ENCODE results near the gene TIPIN. TPM values are rescaled to one million over a fixed set of nuclear protein-coding genes. Genes with fewer than 3 reads are reported as not detected.

TIPIN gene
- total and polyA plus RNA-seq, 2 of the 8 experiments (the other 6 are each of a cell fraction or from before 2014, with no cell fraction given), result 8.5 to 24.7 TPM

DNA sequence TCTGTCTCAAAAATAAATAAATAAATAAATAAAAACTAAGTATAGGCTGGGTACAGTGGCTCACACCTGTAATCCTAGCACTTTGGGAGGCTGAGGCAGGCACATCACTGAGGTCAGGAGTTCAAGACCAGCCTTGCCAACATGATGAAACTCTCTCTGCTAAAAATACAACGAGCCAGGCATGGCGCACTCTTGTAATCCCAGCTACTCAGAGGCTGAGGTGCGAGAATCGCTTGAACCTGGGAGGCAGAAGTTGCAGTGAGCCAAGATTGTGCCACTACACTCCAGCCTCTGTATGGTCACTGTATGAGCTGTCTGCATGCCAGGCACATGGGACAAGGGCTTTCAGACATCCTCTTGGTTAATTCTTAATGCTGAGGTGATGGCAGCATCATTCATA, 28.7 kb downstream of the TIPIN start:
- Histone ChIP-seq H3K4ac (replicated peaks; ENCODE audit: insufficient read length, low read depth, low read length) (no peak overlapping the region), H2AFZ (ENCODE audit: low read length) (no peak overlapping the region), H3K23ac (ENCODE audit: insufficient read length) (no peak overlapping the region), H2BK5ac (ENCODE audit: low read depth, low read length) (no peak overlapping the region), H3K27me3 (replicated peaks in 1 of 4; ENCODE audit: control insufficient read depth in 3 of 4, extremely low read depth in 1 of 4, insufficient read depth in 3 of 4, low read length in 3 of 4) (no peaks in the 10 kb centered on the region), H2BK12ac (ENCODE audit: low read depth, low read length) (no peak overlapping the region), H4K5ac (ENCODE audit: insufficient read length, low read depth, low read length) (no peak overlapping the region), H3K36me3 (ENCODE audit: control insufficient read depth in 2 of 4, insufficient read depth in 4 of 4, low read length in 3 of 4) (peaks cover 7 to 64% (median 22%) of the 10 kb centered on the region in 4 experiments; a peak in 6 of 8 replicates), H3K79me2 (ENCODE audit: control insufficient read depth in 1 of 2, insufficient read depth in 2 of 2, low read length in 2 of 2) (no peaks in the 10 kb centered on the region), H3K9me3 (ENCODE audit: insufficient read depth in 2 of 2, low read depth in 1 of 2, low read length in 1 of 2) (no peaks in the 10 kb centered on the region), H3K27ac (ENCODE audit: low read depth, low read length) (no peak overlapping the region), H3K4me2 (ENCODE audit: insufficient read depth in 1 of 2, low read depth in 2 of 2, low read length in 2 of 2) (no peak overlapping the region), H2BK20ac (ENCODE audit: low read length) (no peak overlapping the region), H2BK120ac (replicated peaks; ENCODE audit: low read depth, low read length) (no peak overlapping the region), H3K79me1 (ENCODE audit: low read depth, low read length) (no peaks in the 10 kb centered on the region), H4K20me1 (replicated peaks in 1 of 2; ENCODE audit: control insufficient read depth in 1 of 2, insufficient read depth in 2 of 2, low read length in 2 of 2) (no peaks in the 10 kb centered on the region), H3K56ac (replicated peaks; ENCODE audit: insufficient read length, low read depth, low read length) (no peak overlapping the region), H4K91ac (replicated peaks; ENCODE audit: insufficient read length, low read length) (no peak overlapping the region), H3K18ac (ENCODE audit: extremely low read depth, low read length) (no peak overlapping the region), H3K4me3 (ENCODE audit: extremely low read depth in 1 of 4, insufficient read depth in 2 of 4, low read depth in 3 of 4, low read length in 4 of 4) (no peak overlapping the region), H2BK15ac (ENCODE audit: low read length) (no peak overlapping the region), H3K9ac (replicated peaks in 1 of 4; ENCODE audit: extremely low read depth in 1 of 4, low read depth in 3 of 4, low read length in 3 of 4) (no peak overlapping the region), H3K4me1 (replicated peaks in 1 of 4; ENCODE audit: control insufficient read depth in 3 of 4, insufficient read depth in 4 of 4, low read length in 3 of 4) (no peaks in the 10 kb centered on the region), H2AK5ac (ENCODE audit: low read depth, low read length) (no peak overlapping the region), H4K8ac (ENCODE audit: extremely low read depth, insufficient read depth, low read length) (no peak overlapping the region), H3K14ac (ENCODE audit: insufficient read length) (no peak overlapping the region), H3K23me2 (ENCODE audit: low read depth, low read length) (no peaks in the 10 kb centered on the region)
- WGBS, 2 experiments (ENCODE audit: extremely low coverage in 1 of 2, insufficient coverage in 1 of 2, insufficient read length in 1 of 2, insufficient replicate concordance in 2 of 2, low coverage in 1 of 2, low lambda C conversion rate in 2 of 2, missing lambda C conversion rate in 1 of 2), result 97% methylated on average over 4 of the region's 4 CpGs; no CpG with 5 or more reads in 1 of the 2 experiments
- no peak for FAIRE-seq
- ChIA-PET CTCF (ENCODE audit: partially characterized antibody) (no interaction called here), POLR2A (ENCODE audit: partially characterized antibody) (no interaction called here)
- DNase-seq (ENCODE audit: low read depth in 1 of 2, low spot score in 2 of 2), result no peak
- no peak for TF ChIP-seq SIN3A (conservative IDR thresholded peaks at IDR 0.05 in 1 of 2, IDR thresholded peaks at IDR 0.05 in 1 of 2; ENCODE audit: low read depth in 1 of 2, low read length in 2 of 2)
- TF ChIP-seq CTBP2 (IDR thresholded peaks at IDR 0.05; ENCODE audit: borderline replicate concordance, insufficient read depth, insufficient read length, low read length), result no peak
- TF ChIP-seq GTF2F1 (IDR thresholded peaks at IDR 0.05; ENCODE audit: borderline replicate concordance, low read depth, low read length), result no peak
- TF ChIP-seq, protein P1, sequence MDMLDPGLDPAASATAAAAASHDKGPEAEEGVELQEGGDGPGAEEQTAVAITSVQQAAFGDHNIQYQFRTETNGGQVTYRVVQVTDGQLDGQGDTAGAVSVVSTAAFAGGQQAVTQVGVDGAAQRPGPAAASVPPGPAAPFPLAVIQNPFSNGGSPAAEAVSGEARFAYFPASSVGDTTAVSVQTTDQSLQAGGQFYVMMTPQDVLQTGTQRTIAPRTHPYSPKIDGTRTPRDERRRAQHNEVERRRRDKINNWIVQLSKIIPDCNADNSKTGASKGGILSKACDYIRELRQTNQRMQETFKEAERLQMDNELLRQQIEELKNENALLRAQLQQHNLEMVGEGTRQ (IDR thresholded peaks at IDR 0.05; ENCODE audit: low read length), result no peak
- TF ChIP-seq POLR2A (IDR thresholded peaks at IDR 0.05; ENCODE audit: control extremely low read depth in 1 of 2, low read depth in 2 of 2, low read length in 2 of 2), result no peak
- no peak for TF ChIP-seq EGR1 (IDR thresholded peaks at IDR 0.05; ENCODE audit: borderline replicate concordance, low read depth, low read length)
